Measurements from ENCODE around the gene NFYB.

DNA sequence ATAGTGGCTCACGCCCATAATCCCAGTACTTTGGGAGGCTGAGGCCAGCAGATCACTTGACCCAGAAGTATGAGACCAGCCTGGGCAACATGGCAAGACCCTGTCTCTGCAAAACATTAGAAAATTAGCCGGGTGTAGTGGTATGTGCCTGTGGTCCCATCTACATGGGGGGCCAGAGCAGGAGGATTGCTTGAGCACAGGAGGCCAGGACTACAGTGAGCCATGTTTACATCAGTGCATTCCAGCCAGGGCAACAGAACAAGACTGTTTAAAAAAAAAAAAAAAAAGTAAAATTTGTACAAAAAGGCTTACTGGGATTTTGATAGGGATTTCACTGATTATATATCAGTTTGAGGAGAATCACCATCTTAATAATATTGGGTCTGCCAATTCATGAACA is 65.9 kb downstream of the NFYB start:
- TF ChIP-seq, protein P1, sequence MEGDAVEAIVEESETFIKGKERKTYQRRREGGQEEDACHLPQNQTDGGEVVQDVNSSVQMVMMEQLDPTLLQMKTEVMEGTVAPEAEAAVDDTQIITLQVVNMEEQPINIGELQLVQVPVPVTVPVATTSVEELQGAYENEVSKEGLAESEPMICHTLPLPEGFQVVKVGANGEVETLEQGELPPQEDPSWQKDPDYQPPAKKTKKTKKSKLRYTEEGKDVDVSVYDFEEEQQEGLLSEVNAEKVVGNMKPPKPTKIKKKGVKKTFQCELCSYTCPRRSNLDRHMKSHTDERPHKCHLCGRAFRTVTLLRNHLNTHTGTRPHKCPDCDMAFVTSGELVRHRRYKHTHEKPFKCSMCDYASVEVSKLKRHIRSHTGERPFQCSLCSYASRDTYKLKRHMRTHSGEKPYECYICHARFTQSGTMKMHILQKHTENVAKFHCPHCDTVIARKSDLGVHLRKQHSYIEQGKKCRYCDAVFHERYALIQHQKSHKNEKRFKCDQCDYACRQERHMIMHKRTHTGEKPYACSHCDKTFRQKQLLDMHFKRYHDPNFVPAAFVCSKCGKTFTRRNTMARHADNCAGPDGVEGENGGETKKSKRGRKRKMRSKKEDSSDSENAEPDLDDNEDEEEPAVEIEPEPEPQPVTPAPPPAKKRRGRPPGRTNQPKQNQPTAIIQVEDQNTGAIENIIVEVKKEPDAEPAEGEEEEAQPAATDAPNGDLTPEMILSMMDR (IDR thresholded peaks at IDR 0.05 in 2 of 3, conservative IDR thresholded peaks at IDR 0.05 in 1 of 3; ENCODE audit: borderline replicate concordance in 1 of 3, insufficient read depth in 1 of 3, low read depth in 2 of 3, low read length in 2 of 3) = no peak
- TF ChIP-seq POLR2A (IDR thresholded peaks at IDR 0.05; ENCODE audit: borderline replicate concordance, extremely low read depth, insufficient read depth, insufficient read length) (no peak), ZNF274 (IDR thresholded peaks at IDR 0.05; ENCODE audit: low read depth, low read length) (no peak), POLR2AphosphoS5 (IDR thresholded peaks at IDR 0.05; ENCODE audit: low read depth, low read length) (no peak), SP1 (IDR thresholded peaks at IDR 0.05; ENCODE audit: low read depth) (no peak), ELF1 (IDR thresholded peaks at IDR 0.05; ENCODE audit: borderline replicate concordance, low read depth) (no peak), FOSL1 (IDR thresholded peaks at IDR 0.05; ENCODE audit: low read depth) (no peak), EZH2phosphoT487 (IDR thresholded peaks at IDR 0.05; ENCODE audit: borderline replicate concordance) (no peak), RAD21 (IDR thresholded peaks at IDR 0.05; ENCODE audit: low read depth) (no peak), CEBPB (IDR thresholded peaks at IDR 0.05; ENCODE audit: low read depth) (no peak)
- TF ChIP-seq, protein P2, sequence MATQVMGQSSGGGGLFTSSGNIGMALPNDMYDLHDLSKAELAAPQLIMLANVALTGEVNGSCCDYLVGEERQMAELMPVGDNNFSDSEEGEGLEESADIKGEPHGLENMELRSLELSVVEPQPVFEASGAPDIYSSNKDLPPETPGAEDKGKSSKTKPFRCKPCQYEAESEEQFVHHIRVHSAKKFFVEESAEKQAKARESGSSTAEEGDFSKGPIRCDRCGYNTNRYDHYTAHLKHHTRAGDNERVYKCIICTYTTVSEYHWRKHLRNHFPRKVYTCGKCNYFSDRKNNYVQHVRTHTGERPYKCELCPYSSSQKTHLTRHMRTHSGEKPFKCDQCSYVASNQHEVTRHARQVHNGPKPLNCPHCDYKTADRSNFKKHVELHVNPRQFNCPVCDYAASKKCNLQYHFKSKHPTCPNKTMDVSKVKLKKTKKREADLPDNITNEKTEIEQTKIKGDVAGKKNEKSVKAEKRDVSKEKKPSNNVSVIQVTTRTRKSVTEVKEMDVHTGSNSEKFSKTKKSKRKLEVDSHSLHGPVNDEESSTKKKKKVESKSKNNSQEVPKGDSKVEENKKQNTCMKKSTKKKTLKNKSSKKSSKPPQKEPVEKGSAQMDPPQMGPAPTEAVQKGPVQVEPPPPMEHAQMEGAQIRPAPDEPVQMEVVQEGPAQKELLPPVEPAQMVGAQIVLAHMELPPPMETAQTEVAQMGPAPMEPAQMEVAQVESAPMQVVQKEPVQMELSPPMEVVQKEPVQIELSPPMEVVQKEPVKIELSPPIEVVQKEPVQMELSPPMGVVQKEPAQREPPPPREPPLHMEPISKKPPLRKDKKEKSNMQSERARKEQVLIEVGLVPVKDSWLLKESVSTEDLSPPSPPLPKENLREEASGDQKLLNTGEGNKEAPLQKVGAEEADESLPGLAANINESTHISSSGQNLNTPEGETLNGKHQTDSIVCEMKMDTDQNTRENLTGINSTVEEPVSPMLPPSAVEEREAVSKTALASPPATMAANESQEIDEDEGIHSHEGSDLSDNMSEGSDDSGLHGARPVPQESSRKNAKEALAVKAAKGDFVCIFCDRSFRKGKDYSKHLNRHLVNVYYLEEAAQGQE (IDR thresholded peaks at IDR 0.05; ENCODE audit: low read depth) = no peak
- TF ChIP-seq, protein P3, sequence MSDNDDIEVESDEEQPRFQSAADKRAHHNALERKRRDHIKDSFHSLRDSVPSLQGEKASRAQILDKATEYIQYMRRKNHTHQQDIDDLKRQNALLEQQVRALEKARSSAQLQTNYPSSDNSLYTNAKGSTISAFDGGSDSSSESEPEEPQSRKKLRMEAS (IDR thresholded peaks at IDR 0.05) = no peak
